HEK293 (cell line): ENCODE results near the gene MAML2.

ENCODE experiments used
- CTCF ChIA-PET: fragments of 350-600 bp; formaldehyde crosslinking; extraction: SDS; loops from one replicate; lab custom pipeline; 2021; ENCODE audit warnings: antibody characterized with exemption; lab: Yijun Ruan, JAX
- POLR2A ChIA-PET: fragments of 300-600 bp; formaldehyde crosslinking; extraction: SDS; loops from one replicate; lab custom pipeline; 2020; ENCODE audit warnings: antibody characterized with exemption, inconsistent platforms; lab: Yijun Ruan, JAX
- H3K27ac ChIP-seq: fragments of 200-500 bp; sonication (Bioruptor generic); 2 replicates; pipeline ENCODE4 v1.5.1; 2014; ENCODE audit warnings: low read depth, low read length, control low read depth, inconsistent platforms; ENCODE audit errors: extremely low read depth
- H3K36me3 ChIP-seq, 2 experiments: fragments of 200-500 bp in 1 of 2; sonication (Bioruptor generic) in 1 of 2; 1 replicate in 1 of 2; 2 replicates in 1 of 2; pipeline ENCODE4 v1.5.1; 2014 to 2017; ENCODE audit warnings: inconsistent platforms in 2 of 2, low read length in 2 of 2; ENCODE audit not compliant: control insufficient read depth in 2 of 2, insufficient read depth in 1 of 2
- H3K4me1 ChIP-seq: fragments of 200-500 bp; sonication (Bioruptor generic); 2 replicates; pipeline ENCODE4 v1.5.1; 2014; ENCODE audit warnings: mild to moderate bottlenecking, low read length, inconsistent platforms; ENCODE audit not compliant: control insufficient read depth, insufficient read depth
- H3K4me3 ChIP-seq: 2 replicates; pipeline ENCODE4 v1.5.1; 2011; ENCODE audit warnings: low read depth, mild to moderate bottlenecking, control low read depth, low read length, moderate library complexity
- H3K9me3 ChIP-seq: fragments of 200-500 bp; sonication (Bioruptor generic); 2 replicates; pipeline ENCODE4 v1.5.1; 2014; ENCODE audit warnings: low read depth, low read length, inconsistent platforms; ENCODE audit not compliant: control insufficient read depth, insufficient read depth
- ELK4 ChIP-seq: IDR thresholded peaks from 2 replicates; pipeline ENCODE4 v1.6.1; 2011; ENCODE audit warnings: mild to moderate bottlenecking, low read depth, low read length, borderline replicate concordance
- KLF10 ChIP-seq: fragments of 450-650 bp; IDR thresholded peaks from 2 replicates; pipeline ENCODE4 v1.5.1; 2018; ENCODE audit warnings: missing biosample characterization, mild to moderate bottlenecking, missing genetic modification characterization
- MYNN ChIP-seq: fragments of 450-650 bp; formaldehyde crosslinking; IDR thresholded peaks from 2 replicates; pipeline ENCODE4 v1.5.1; 2016; ENCODE audit warnings: missing biosample characterization, missing genetic modification characterization, borderline replicate concordance
- OVOL3 ChIP-seq: fragments of 450-650 bp; formaldehyde crosslinking; IDR thresholded peaks from 2 replicates; pipeline ENCODE4 v1.5.1; 2016; ENCODE audit warnings: missing biosample characterization, missing genetic modification characterization
- PRDM6 ChIP-seq: fragments of 450-650 bp; formaldehyde crosslinking; IDR thresholded peaks from 2 replicates; pipeline ENCODE4 v1.5.1; 2017; ENCODE audit warnings: missing biosample characterization, missing genetic modification characterization
- ZBTB10 ChIP-seq: fragments of 450-650 bp; formaldehyde crosslinking; IDR thresholded peaks from 2 replicates; pipeline ENCODE4 v1.5.1; 2016; ENCODE audit warnings: missing biosample characterization, missing genetic modification characterization
- ZBTB44 ChIP-seq: fragments of 450-650 bp; IDR thresholded peaks from 2 replicates; pipeline ENCODE4 v1.5.1; 2018; ENCODE audit warnings: missing biosample characterization, mild to moderate bottlenecking, missing genetic modification characterization
- ZBTB6 ChIP-seq: fragments of 450-650 bp; formaldehyde crosslinking; IDR thresholded peaks from 2 replicates; pipeline ENCODE4 v1.5.1; 2017; ENCODE audit warnings: missing biosample characterization, missing genetic modification characterization
- ZNF23 ChIP-seq: fragments of 450-650 bp; formaldehyde crosslinking; IDR thresholded peaks from 2 replicates; pipeline ENCODE4 v1.5.1; 2016; ENCODE audit warnings: missing biosample characterization, missing genetic modification characterization, borderline replicate concordance
- ZNF37A ChIP-seq: fragments of 450-650 bp; IDR thresholded peaks from 2 replicates; pipeline ENCODE4 v1.5.1; 2018; ENCODE audit warnings: missing biosample characterization, missing genetic modification characterization
- ZNF416 ChIP-seq: fragments of 450-650 bp; formaldehyde crosslinking; IDR thresholded peaks from 2 replicates; pipeline ENCODE4 v1.5.1; 2016; ENCODE audit warnings: missing biosample characterization, missing genetic modification characterization
- ZNF426 ChIP-seq: fragments of 450-650 bp; formaldehyde crosslinking; IDR thresholded peaks from 2 replicates; pipeline ENCODE4 v1.5.1; 2017; ENCODE audit warnings: missing biosample characterization, missing genetic modification characterization, mild to moderate bottlenecking, inconsistent platforms, moderate library complexity
- ZNF514 ChIP-seq: fragments of 450-650 bp; formaldehyde crosslinking; IDR thresholded peaks from 2 replicates; pipeline ENCODE4 v1.5.1; 2016; ENCODE audit warnings: missing biosample characterization, missing genetic modification characterization
- ZNF76 ChIP-seq: fragments of 450-650 bp; formaldehyde crosslinking; IDR thresholded peaks from 2 replicates; pipeline ENCODE4; 2016; ENCODE audit warnings: low read depth, missing biosample characterization, missing genetic modification characterization, borderline replicate concordance
- ZNF777 ChIP-seq: fragments of 450-650 bp; formaldehyde crosslinking; IDR thresholded peaks from 2 replicates; pipeline ENCODE4 v1.5.1; 2017; ENCODE audit warnings: missing biosample characterization, missing genetic modification characterization, borderline replicate concordance

Gene MAML2

GRCh38 chr11:96273507-96273906 lies 69.5 kb downstream of the MAML2 start (continued):
- TF ChIP-seq ZNF76 (tag by site-specific recombination) = no peak
- TF ChIP-seq ZBTB44 (tag by site-specific recombination) = no peak
- TF ChIP-seq ZNF426 (tag by site-specific recombination) = no peak
- TF ChIP-seq ZNF37A = no peak

GRCh38 chr11:96272529-96273222 lies 70.3 kb downstream of the MAML2 start:
- POLR2A ChIA-PET = no interaction called here
- CTCF ChIA-PET = interaction anchor here (1.3 kb wide), 1 partner anchor 70 kb away, joined by 3 read pairs; the partner anchor contains the start of gene MAML2
- no peaks in the 10 kb centered on the region for H3K36me3 ChIP-seq
- H3K4me1 ChIP-seq = peaks cover 3% of the 10 kb centered on the region; the same call in 1 of the 2 replicates
- H3K9me3 ChIP-seq = no peaks in the 10 kb centered on the region
- no peak overlapping the region for H3K27ac ChIP-seq
- TF ChIP-seq ZBTB6 (tag by site-specific recombination) (no peak), ZNF23 (no peak), OVOL3 (tag by site-specific recombination) (no peak), ZNF777 (tag by site-specific recombination) (no peak), ZBTB10 (tag by site-specific recombination) (no peak), MYNN (tag by site-specific recombination) (no peak), ZNF426 (tag by site-specific recombination) (no peak), ZNF514 (tag by site-specific recombination) (no peak), KLF10 (tag by site-specific recombination) (no peak), ELK4 (no peak), PRDM6 (tag by site-specific recombination) (no peak), ZNF37A (no peak), ZNF416 (tag by site-specific recombination) (no peak)
- no peak overlapping the region for H3K4me3 ChIP-seq
